PFSK-1 (cell line): ENCODE data around the gene MRPS2.

Experiments used
- FOXP2 ChIP-seq: optimal IDR thresholded peaks from 2 replicates; pipeline ENCODE3; 2011; ENCODE audit warnings: borderline replicate concordance, control low read depth, inconsistent platforms; ENCODE audit not compliant: insufficient read depth; ENCODE audit errors: extremely low read length, extremely low read depth
- POLR2AphosphoS5 ChIP-seq: IDR thresholded peaks from 2 replicates; pipeline ENCODE4 v1.6.1; 2012; ENCODE audit warnings: low read depth, mild to moderate bottlenecking, control low read depth, low read length, moderate library complexity
- REST ChIP-seq, 2 experiments: IDR thresholded peaks; 2 replicates each; pipeline versions ENCODE4 v1.6.1 to v1.8.0; 2011 to 2012; ENCODE audit warnings: low read depth in 2 of 2, low read length in 2 of 2, control low read depth in 1 of 2, inconsistent platforms in 1 of 2, mild to moderate bottlenecking in 1 of 2, moderate library complexity in 1 of 2; ENCODE audit not compliant: insufficient read depth in 1 of 2
- SIN3A ChIP-seq: IDR thresholded peaks from 2 replicates; pipeline ENCODE4 v1.6.1; 2012; ENCODE audit warnings: mild to moderate bottlenecking, low read length, moderate library complexity, borderline replicate concordance; ENCODE audit not compliant: insufficient read depth
- TAF1 ChIP-seq: IDR thresholded peaks from 2 replicates; pipeline ENCODE4 v1.6.1; 2012; ENCODE audit warnings: low read length, control low read depth, borderline replicate concordance; ENCODE audit not compliant: insufficient read depth

The MRPS2 gene

GRCh38 chr9:135551031-135551430 is 50.5 kb downstream of the MRPS2 start:
- TF ChIP-seq FOXP2 (no peak), REST (IDR thresholded peaks at IDR 0.05; ENCODE audit: insufficient read depth in 1 of 2, low read depth in 2 of 2, low read length in 2 of 2) (no peak), TAF1 (no peak), POLR2AphosphoS5 (no peak), SIN3A (no peak)

GRCh38 chr9:135551456-135551855 is 51.0 kb downstream of the MRPS2 start:
- TF ChIP-seq SIN3A (no peak), TAF1 (no peak), POLR2AphosphoS5 (no peak), REST (IDR thresholded peaks at IDR 0.05; ENCODE audit: insufficient read depth in 1 of 2, low read depth in 2 of 2, low read length in 2 of 2) (no peak), FOXP2 (no peak)

GRCh38 chr9:135552021-135552697 is 51.7 kb downstream of the MRPS2 start:
- TF ChIP-seq POLR2AphosphoS5 = no peak
- no peak for TF ChIP-seq REST (IDR thresholded peaks at IDR 0.05; ENCODE audit: insufficient read depth in 1 of 2, low read depth in 2 of 2, low read length in 2 of 2)
- no peak for TF ChIP-seq FOXP2
- no peak for TF ChIP-seq SIN3A

- TF ChIP-seq REST (IDR thresholded peaks at IDR 0.05; ENCODE audit: insufficient read depth in 1 of 2, low read depth in 2 of 2, low read length in 2 of 2) (no peak), TAF1 (no peak), SIN3A (no peak), FOXP2 (no peak), POLR2AphosphoS5 (no peak)
Measured at GRCh38 chr9:135552698-135553171, 52.3 kb downstream of the MRPS2 start.
